RCC 7860 (cell line): ENCODE results near the gene OR52L1.
"Not testable (repeated sequence)": the region's sequence is repeated elsewhere in the genome, so short reads cannot be mapped to it uniquely, and the experiment has no call there.

ENCODE experiments used
- DNase-seq: peaks from one replicate; pipeline ENCODE4 v3.0.0-alpha.2; 2015; ENCODE audit warnings: low spot score
- FAIRE-seq: peaks from 2 replicates; lab custom pipeline; 2012; peaks lifted over from hg19 to GRCh38; lab: Jason Lieb, UNC

OR52L1 gene

DNA sequence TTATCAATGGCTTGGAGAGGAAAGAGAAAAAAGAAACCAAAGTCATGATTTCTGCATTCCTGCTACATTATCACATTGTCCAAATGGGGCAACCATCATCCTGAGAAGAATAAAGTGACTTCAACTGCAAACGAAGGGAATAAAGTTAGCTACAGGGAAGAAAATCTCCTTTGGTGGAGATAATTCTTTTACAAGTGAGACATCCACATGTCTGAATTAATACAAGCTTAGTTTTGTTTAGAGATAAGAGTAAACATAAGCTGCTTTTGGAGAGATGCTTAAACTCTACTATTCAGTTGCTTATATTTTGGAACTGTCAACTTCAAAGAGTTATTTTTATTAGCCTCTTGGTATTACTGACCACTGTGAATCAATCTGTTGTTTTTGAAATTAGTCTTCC lies at the start of gene OR52L1:
Gene OR52L1 (minus strand): TSS at position 101 of the 400 bp plus-strand sequence. CDS start 55 bp downstream, at position 46.
- no peak for FAIRE-seq

GRCh38 chr11:6030708-6031405 lies 44.1 kb upstream of the OR52L1 start, which contains the start of gene OR56A1:
OR56A1 (minus strand) TSS chr11:6030758; CDS start chr11:6027692, 3,066 bp downstream.
- no peak for FAIRE-seq
- DNase-seq: no peak

More for the DNA sequence above, at the start of gene OR52L1:
- DNase-seq: no peak

DNA sequence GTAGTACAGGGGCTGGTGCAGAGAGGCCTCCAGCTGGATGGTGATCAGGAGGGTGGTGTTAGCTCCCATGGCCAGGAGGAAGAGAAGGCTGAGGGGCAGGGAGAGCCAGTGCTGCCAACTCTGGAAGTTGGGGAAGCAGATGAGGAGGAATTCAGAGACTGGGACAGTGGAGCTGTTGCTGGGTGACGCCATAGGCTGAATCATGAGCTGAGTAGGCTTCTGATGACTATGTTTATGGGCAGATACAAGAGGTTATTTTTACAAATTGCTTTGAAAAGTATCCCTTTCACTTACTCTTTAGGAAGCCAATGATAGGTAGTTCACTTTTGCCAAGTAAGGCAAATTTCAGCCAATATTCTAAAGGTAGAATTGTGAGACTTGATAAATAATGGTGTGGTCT lies 40.7 kb upstream of the OR52L1 start:
- DNase-seq (no peak), FAIRE-seq (no peak)

GRCh38 chr11:6025056-6025455 lies 38.3 kb upstream of the OR52L1 start:
- no peak for FAIRE-seq
- no peak for DNase-seq

- FAIRE-seq (no peak), DNase-seq (peak; percentile 6)
These were observed 36.2 kb upstream of the OR52L1 start for GRCh38 chr11:6022956-6023355.

- no peak for DNase-seq
- FAIRE-seq: no peak
These were observed 26.3 kb upstream of the OR52L1 start for GRCh38 chr11:6013042-6013441.

DNA sequence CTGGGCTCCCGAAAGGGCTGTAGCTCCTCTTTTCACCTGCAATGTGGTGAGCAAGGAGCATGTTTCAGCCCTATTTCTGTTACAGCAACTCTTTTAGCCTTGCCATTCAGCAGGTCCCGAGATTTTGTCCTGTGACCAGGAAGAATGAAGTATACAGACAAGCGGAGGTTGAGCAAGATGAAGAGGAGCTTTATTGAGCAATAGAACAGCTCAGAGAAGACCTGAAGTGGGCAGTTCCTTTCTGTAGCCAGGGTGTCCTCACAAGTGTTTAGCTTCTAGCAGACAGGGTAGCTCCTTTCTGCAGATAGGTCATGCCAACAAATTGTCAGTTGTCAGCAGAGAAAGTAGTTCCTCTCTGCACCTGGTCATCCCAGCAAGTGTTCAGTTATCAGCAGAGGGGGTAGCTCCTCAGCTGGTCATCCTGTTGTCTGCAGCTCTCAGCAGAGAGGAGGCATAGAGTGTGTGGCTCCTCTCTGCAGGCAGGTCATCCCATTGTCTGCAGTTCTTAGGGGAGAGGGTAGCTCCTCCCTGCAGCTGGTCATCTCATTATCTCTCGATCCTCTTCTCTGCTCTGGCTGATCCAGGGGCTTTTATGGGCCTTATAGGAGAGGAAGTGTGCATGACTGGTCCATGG lies 25.4 kb upstream of the OR52L1 start:
- DNase-seq (no peak), FAIRE-seq (no peak)

- DNase-seq (no peak), FAIRE-seq (no peak)
These were observed 20.1 kb upstream of the OR52L1 start, which contains the start of gene OR56A4 for GRCh38 chr11:6006846-6007245. OR56A4 (minus strand) TSS chr11:6006946; CDS start chr11:6002992, 3,954 bp downstream.

GRCh38 chr11:6006395-6006794 lies 19.6 kb upstream of the OR52L1 start:
- no peak for FAIRE-seq
- no peak for DNase-seq

DNA sequence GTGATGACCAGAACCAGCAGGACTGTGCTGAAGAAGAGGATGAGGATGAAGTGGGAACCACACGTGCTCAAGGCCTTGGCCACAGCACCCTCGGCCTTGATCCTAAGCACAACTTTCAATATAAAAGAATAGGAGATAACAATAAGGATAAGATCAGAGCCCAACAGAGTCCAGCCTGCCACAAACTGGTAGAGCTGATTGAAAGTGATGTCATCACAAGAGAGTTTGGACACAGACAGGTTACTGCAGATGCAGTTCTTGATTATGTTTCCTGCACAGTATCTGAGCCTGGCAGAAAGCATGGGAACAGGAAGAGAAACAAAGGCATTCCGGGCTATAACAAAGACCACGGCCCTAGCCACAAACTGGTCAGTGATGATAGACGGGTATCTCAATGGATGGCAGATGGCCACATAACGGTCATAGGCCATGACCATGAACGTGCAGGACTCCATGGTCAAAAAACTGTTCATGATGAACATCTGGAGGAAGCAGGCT lies 15.5 kb upstream of the OR52L1 start:
- FAIRE-seq (no peak), DNase-seq (no peak)

GRCh38 chr11:5994791-5995190 lies 8.0 kb upstream of the OR52L1 start:
- DNase-seq (no peak), FAIRE-seq (no peak)

GRCh38 chr11:5992604-5993251 lies 5.9 kb upstream of the OR52L1 start:
- no peak for DNase-seq
- FAIRE-seq: no peak

- FAIRE-seq (no peak), DNase-seq (no peak)
These were observed 5.4 kb upstream of the OR52L1 start for GRCh38 chr11:5992150-5992549.

DNA sequence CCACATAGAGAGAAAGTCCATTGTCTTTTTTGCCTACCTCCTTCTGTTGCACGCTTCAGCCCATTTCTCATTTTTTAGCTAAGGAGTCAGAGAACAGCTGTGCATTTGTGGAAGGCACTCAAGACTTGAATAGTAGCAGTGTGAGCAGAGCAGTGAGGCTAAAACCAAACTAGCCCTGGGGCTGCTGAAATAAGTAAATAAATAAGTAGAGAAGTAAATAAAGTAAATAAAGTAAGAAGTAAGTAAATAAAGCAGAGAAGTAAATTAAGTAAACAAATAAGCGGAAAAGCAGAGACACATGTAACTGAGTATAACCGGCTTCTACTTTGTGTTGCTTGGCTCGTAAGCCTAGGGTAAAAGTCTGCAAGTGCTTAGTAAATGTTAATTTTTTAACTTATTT lies 2.4 kb upstream of the OR52L1 start:
- FAIRE-seq (no peak), DNase-seq (no peak)

- DNase-seq (no peak), FAIRE-seq (no peak)
These were observed 3.3 kb downstream of the OR52L1 start for GRCh38 chr11:5983443-5983842.

DNA sequence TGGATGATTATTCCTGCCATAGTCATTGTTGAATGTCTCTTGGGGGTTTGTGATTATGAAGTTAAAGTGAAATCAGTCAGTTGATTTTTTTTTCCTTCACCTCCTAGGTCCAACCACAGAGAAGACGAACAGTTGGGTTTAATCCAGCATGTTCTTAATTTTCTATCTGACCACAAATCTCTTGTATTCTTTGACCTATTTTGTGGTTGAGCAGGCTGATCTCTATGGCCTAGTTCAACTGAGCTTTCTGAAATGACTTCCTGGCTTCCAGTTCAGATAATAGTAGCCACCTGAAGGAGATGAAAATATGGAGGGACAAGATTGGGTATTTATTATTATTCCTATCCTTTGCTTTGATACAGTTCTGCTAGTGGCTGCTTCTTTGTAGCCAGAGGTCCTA lies 13.3 kb downstream of the OR52L1 start:
- FAIRE-seq (no peak), DNase-seq (no peak)

- DNase-seq (no peak), FAIRE-seq (no peak)
These were observed 18.4 kb downstream of the OR52L1 start, which contains the start of gene OR56A5 for GRCh38 chr11:5968394-5968793. OR56A5 (minus strand) TSS chr11:5968494; CDS start chr11:5968494, 0 bp downstream.

- DNase-seq: no peak
- FAIRE-seq: no peak
These were observed 19.1 kb downstream of the OR52L1 start for GRCh38 chr11:5967708-5968107.

DNA sequence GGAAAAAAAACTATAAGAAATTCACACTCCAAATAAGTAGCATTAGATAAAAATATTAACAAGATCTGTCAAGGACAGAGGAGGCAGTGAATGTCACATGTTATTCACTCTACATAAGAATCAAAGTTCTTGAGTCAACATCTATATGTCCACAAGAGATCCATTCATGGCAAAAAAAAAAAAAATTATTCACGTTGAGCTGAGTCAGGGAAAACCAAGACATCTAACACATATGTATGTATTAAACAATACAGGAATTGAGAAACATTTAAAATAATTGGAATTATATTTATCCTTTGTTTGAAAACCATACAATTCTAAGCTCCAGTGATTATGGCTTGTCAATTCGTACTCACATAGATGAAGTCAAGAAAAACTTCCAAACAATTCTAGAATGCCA lies 19.8 kb downstream of the OR52L1 start:
- no peak for FAIRE-seq
- DNase-seq: no peak

DNA sequence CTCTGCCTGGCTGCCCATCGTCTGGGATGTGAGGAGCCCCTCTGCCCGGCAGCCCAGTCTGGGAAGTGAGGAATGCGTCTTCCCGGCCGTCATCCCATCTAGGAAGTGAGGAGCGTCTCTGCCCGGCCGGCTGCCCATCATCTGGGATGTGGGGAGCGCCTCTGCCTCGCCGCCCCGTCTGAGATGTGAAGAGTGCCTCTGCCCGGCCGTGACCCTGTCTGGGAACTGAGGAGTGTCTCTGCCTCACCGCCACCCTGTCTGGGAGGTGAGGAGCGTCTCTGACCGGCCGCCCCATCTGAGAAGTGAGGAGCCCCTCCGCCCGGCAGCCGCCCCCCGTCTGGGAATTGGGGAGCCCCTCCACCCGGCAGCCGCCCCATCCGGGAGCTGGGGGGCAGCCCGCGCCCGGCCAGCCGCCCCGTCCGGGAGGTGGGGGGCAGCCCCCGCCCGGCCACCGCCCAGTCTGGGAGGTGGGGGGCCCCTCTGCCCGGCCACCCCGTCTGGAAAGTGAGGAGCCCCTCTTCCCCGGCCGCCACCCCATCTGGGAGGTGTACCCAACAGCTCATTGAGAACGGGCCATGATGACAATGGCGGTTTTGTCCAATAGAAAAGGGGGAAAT lies 26.0 kb downstream of the OR52L1 start:
- FAIRE-seq, DNase-seq: not testable (repeated sequence)

GRCh38 chr11:5955586-5955985 lies 31.2 kb downstream of the OR52L1 start:
- DNase-seq: no peak
- no peak for FAIRE-seq
